GM23338 (cell line): ENCODE measurements around the gene NOTCH1.

Experiments
- EZH2 ChIP-seq: fragments of 200-600 bp; sonication (generic); IDR thresholded peaks from one replicate; pipeline ENCODE4 v1.8.0; 2017; ENCODE audit warnings: antibody characterized with exemption, mild to moderate bottlenecking, low read depth; ENCODE audit not compliant: unreplicated experiment
- EZH2phosphoT487 ChIP-seq: fragments of 200-600 bp; sonication (generic); IDR thresholded peaks from one replicate; pipeline ENCODE4 v1.8.1; 2018; ENCODE audit warnings: antibody characterized with exemption; ENCODE audit not compliant: unreplicated experiment
- JUNB ChIP-seq: IDR thresholded peaks from one replicate; pipeline ENCODE4 v1.6.1; 2016; ENCODE audit warnings: antibody characterized with exemption; ENCODE audit not compliant: unreplicated experiment
- NANOG ChIP-seq: IDR thresholded peaks from 2 replicates; pipeline ENCODE4 v1.6.1; 2016; ENCODE audit warnings: antibody characterized with exemption, borderline replicate concordance
- POLR2AphosphoS5 ChIP-seq: IDR thresholded peaks from 2 replicates; pipeline ENCODE4 v1.6.1; 2016; ENCODE audit warnings: antibody characterized with exemption, low read depth
- TF ChIP-seq, protein P1 (sequence below), 2 experiments: fragments of 200-600 bp in 1 of 2; sonication (generic) in 1 of 2; conservative IDR thresholded peaks; 2 replicates each; pipeline versions ENCODE4 v1.5.1 to v1.6.1; 2016 to 2017; ENCODE audit warnings: antibody characterized with exemption in 2 of 2, low read depth in 2 of 2, mild to moderate bottlenecking in 2 of 2, moderate library complexity in 1 of 2
- TF ChIP-seq, protein P2 (sequence below): IDR thresholded peaks from one replicate; pipeline ENCODE4 v1.6.1; 2018; ENCODE audit warnings: antibody characterized with exemption; ENCODE audit not compliant: unreplicated experiment

- TF ChIP-seq, protein P1, sequence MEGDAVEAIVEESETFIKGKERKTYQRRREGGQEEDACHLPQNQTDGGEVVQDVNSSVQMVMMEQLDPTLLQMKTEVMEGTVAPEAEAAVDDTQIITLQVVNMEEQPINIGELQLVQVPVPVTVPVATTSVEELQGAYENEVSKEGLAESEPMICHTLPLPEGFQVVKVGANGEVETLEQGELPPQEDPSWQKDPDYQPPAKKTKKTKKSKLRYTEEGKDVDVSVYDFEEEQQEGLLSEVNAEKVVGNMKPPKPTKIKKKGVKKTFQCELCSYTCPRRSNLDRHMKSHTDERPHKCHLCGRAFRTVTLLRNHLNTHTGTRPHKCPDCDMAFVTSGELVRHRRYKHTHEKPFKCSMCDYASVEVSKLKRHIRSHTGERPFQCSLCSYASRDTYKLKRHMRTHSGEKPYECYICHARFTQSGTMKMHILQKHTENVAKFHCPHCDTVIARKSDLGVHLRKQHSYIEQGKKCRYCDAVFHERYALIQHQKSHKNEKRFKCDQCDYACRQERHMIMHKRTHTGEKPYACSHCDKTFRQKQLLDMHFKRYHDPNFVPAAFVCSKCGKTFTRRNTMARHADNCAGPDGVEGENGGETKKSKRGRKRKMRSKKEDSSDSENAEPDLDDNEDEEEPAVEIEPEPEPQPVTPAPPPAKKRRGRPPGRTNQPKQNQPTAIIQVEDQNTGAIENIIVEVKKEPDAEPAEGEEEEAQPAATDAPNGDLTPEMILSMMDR (conservative IDR thresholded peaks at IDR 0.05; ENCODE audit: low read depth in 2 of 2), result no peak
- TF ChIP-seq EZH2 (no peak), POLR2AphosphoS5 (no peak), JUNB (no peak), NANOG (no peak), EZH2phosphoT487 (no peak)
- TF ChIP-seq, protein P2, sequence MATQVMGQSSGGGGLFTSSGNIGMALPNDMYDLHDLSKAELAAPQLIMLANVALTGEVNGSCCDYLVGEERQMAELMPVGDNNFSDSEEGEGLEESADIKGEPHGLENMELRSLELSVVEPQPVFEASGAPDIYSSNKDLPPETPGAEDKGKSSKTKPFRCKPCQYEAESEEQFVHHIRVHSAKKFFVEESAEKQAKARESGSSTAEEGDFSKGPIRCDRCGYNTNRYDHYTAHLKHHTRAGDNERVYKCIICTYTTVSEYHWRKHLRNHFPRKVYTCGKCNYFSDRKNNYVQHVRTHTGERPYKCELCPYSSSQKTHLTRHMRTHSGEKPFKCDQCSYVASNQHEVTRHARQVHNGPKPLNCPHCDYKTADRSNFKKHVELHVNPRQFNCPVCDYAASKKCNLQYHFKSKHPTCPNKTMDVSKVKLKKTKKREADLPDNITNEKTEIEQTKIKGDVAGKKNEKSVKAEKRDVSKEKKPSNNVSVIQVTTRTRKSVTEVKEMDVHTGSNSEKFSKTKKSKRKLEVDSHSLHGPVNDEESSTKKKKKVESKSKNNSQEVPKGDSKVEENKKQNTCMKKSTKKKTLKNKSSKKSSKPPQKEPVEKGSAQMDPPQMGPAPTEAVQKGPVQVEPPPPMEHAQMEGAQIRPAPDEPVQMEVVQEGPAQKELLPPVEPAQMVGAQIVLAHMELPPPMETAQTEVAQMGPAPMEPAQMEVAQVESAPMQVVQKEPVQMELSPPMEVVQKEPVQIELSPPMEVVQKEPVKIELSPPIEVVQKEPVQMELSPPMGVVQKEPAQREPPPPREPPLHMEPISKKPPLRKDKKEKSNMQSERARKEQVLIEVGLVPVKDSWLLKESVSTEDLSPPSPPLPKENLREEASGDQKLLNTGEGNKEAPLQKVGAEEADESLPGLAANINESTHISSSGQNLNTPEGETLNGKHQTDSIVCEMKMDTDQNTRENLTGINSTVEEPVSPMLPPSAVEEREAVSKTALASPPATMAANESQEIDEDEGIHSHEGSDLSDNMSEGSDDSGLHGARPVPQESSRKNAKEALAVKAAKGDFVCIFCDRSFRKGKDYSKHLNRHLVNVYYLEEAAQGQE, result no peak
Observed at GRCh38 chr9:136476369-136477150, 69.3 kb downstream of the NOTCH1 start.
